ENCODE measurements around the gene EME1.
"Not testable (repeated sequence)": the region's sequence is repeated elsewhere in the genome, so short reads cannot be mapped to it uniquely, and the experiment has no call there.

Gene EME1

GRCh38 chr17:50330151-50330775 lies 42.8 kb upstream of the EME1 start:
- Mint-ChIP-seq H3K4me1 (peaks cover 69% of the 10 kb centered on the region), H3K27me3 (ENCODE audit: low read depth) (no peaks in the 10 kb centered on the region), H3K36me3 (ENCODE audit: low read depth) (no peaks in the 10 kb centered on the region), H3K4me3 (peak overlapping the region in 1 of 3 experiments; percentile 10), H3K9me3 (no peaks in the 10 kb centered on the region), H3K27ac (peak overlapping the region; percentile 37 to 75 (median 59))
- TF ChIP-seq CTCF (IDR thresholded peaks at IDR 0.05; ENCODE audit: unreplicated experiment in 3 of 3), result no peak

GRCh38 chr17:50331085-50331791 lies 41.8 kb upstream of the EME1 start:
- H3K4me1 Mint-ChIP-seq, result peaks cover 61% of the 10 kb centered on the region
- H3K27me3 Mint-ChIP-seq (ENCODE audit: low read depth), result no peaks in the 10 kb centered on the region
- no peak overlapping the region for H3K4me3 Mint-ChIP-seq
- no peaks in the 10 kb centered on the region for H3K36me3 Mint-ChIP-seq (ENCODE audit: low read depth)
- H3K27ac Mint-ChIP-seq, result peak overlapping the region in 1 of 3 experiments; percentile 26
- H3K9me3 Mint-ChIP-seq, result no peaks in the 10 kb centered on the region
- TF ChIP-seq CTCF (IDR thresholded peaks at IDR 0.05; ENCODE audit: unreplicated experiment in 3 of 3), result no peak

GRCh38 chr17:50332196-50332595 lies 40.8 kb upstream of the EME1 start:
- H3K4me1 Mint-ChIP-seq, result peaks cover 53% of the 10 kb centered on the region

GRCh38 chr17:50333291-50334057 lies 39.6 kb upstream of the EME1 start:
- Mint-ChIP-seq H3K4me1 (peaks cover 44% of the 10 kb centered on the region), H3K4me3 (peak overlapping the region in 1 of 3 experiments; percentile 12), H3K27ac (peak overlapping the region; percentile 87 to 91 (median 90))
- H3K9me3 Mint-ChIP-seq; H3K27me3 Mint-ChIP-seq (ENCODE audit: low read depth); H3K36me3 Mint-ChIP-seq (ENCODE audit: low read depth): not testable (repeated sequence)

More at GRCh38 chr17:50332196-50332595, 40.8 kb upstream of the EME1 start:
- Mint-ChIP-seq H3K36me3 (ENCODE audit: low read depth) (no peaks in the 10 kb centered on the region), H3K27ac (peak overlapping the region; percentile 2 to 43 (median 8)), H3K4me3 (no peak overlapping the region), H3K27me3 (ENCODE audit: low read depth) (no peaks in the 10 kb centered on the region), H3K9me3 (no peaks in the 10 kb centered on the region)
- no peak for TF ChIP-seq CTCF (IDR thresholded peaks at IDR 0.05; ENCODE audit: unreplicated experiment in 3 of 3)

GRCh38 chr17:50337956-50338355 lies 35.1 kb upstream of the EME1 start:
- no peak for TF ChIP-seq CTCF (IDR thresholded peaks at IDR 0.05; ENCODE audit: unreplicated experiment in 3 of 3)
- H3K27ac Mint-ChIP-seq, result no peak overlapping the region
- H3K27me3 Mint-ChIP-seq (ENCODE audit: low read depth), result no peaks in the 10 kb centered on the region
- no peaks in the 10 kb centered on the region for H3K36me3 Mint-ChIP-seq (ENCODE audit: low read depth)
- H3K4me3 Mint-ChIP-seq, result no peak overlapping the region
- H3K9me3 Mint-ChIP-seq, result peaks cover 19% of the 10 kb centered on the region
- H3K4me1 Mint-ChIP-seq, result peaks cover 9% of the 10 kb centered on the region

- H3K36me3 Mint-ChIP-seq (ENCODE audit: low read depth), result no peaks in the 10 kb centered on the region
- no peak for TF ChIP-seq CTCF (IDR thresholded peaks at IDR 0.05; ENCODE audit: unreplicated experiment in 3 of 3)
- H3K4me3 Mint-ChIP-seq, result no peak overlapping the region
- H3K9me3 Mint-ChIP-seq, result peaks cover 19% of the 10 kb centered on the region
- H3K27me3 Mint-ChIP-seq (ENCODE audit: low read depth), result no peaks in the 10 kb centered on the region
- H3K4me1 Mint-ChIP-seq, result peaks cover 4% of the 10 kb centered on the region
- no peak overlapping the region for H3K27ac Mint-ChIP-seq
Measured at GRCh38 chr17:50338645-50339044, 34.4 kb upstream of the EME1 start.

Data from nephron (organoid).